IMR-90 (cell line): ENCODE measurements around the gene TTL.

ENCODE experiments used
- BHLHE40 ChIP-seq: fragments of 150-350 bp; IDR thresholded peaks from 2 replicates; pipeline ENCODE4 v1.6.1; 2016; ENCODE audit warnings: mild to moderate bottlenecking, low read depth, low read length
- CEBPB ChIP-seq: IDR thresholded peaks from 2 replicates; pipeline ENCODE4 v1.6.1; 2012; ENCODE audit warnings: low read depth, low read length, improper control_type of control experiment
- FOS ChIP-seq: fragments of 150-350 bp; IDR thresholded peaks from 2 replicates; pipeline ENCODE4 v1.6.1; 2016; ENCODE audit warnings: low read depth, low read length
- MAFK ChIP-seq: IDR thresholded peaks from 2 replicates; pipeline ENCODE4 v1.6.1; 2012; ENCODE audit warnings: low read depth, low read length, improper control_type of control experiment
- MAZ ChIP-seq: IDR thresholded peaks from 2 replicates; pipeline ENCODE4 v1.6.1; 2012; ENCODE audit warnings: low read depth, mild to moderate bottlenecking, low read length, improper control_type of control experiment, moderate library complexity, borderline replicate concordance
- MXI1 ChIP-seq: IDR thresholded peaks from 2 replicates; pipeline ENCODE4 v1.6.1; 2012; ENCODE audit warnings: low read depth, mild to moderate bottlenecking, low read length, moderate library complexity, borderline replicate concordance
- POLR2A ChIP-seq: IDR thresholded peaks from 2 replicates; pipeline ENCODE4 v1.6.1; 2012; ENCODE audit warnings: mild to moderate bottlenecking, low read depth, low read length
- RAD21 ChIP-seq: IDR thresholded peaks from 2 replicates; pipeline ENCODE4 v1.6.1; 2012; ENCODE audit warnings: low read length, improper control_type of control experiment
- SMC3 ChIP-seq: fragments of 150-350 bp; IDR thresholded peaks from 2 replicates; pipeline ENCODE4 v1.6.1; 2016; ENCODE audit warnings: low read depth, mild to moderate bottlenecking, antibody characterized with exemption, low read length, moderate library complexity
- USF2 ChIP-seq: fragments of 150-350 bp; IDR thresholded peaks from 2 replicates; pipeline ENCODE4 v1.6.1; 2017; ENCODE audit warnings: mild to moderate bottlenecking, antibody characterized with exemption, low read length, low read depth
- TF ChIP-seq, protein P1 (sequence below): conservative IDR thresholded peaks from 2 replicates; pipeline ENCODE4 v1.5.1; 2012; ENCODE audit warnings: mild to moderate bottlenecking, low read depth, low read length, improper control_type of control experiment
- TF ChIP-seq, protein P2 (sequence below): fragments of 150-350 bp; IDR thresholded peaks from 2 replicates; pipeline ENCODE4 v1.6.1; 2016; ENCODE audit warnings: low read depth, mild to moderate bottlenecking, low read length, moderate library complexity, borderline replicate concordance

- TF ChIP-seq, protein P1, sequence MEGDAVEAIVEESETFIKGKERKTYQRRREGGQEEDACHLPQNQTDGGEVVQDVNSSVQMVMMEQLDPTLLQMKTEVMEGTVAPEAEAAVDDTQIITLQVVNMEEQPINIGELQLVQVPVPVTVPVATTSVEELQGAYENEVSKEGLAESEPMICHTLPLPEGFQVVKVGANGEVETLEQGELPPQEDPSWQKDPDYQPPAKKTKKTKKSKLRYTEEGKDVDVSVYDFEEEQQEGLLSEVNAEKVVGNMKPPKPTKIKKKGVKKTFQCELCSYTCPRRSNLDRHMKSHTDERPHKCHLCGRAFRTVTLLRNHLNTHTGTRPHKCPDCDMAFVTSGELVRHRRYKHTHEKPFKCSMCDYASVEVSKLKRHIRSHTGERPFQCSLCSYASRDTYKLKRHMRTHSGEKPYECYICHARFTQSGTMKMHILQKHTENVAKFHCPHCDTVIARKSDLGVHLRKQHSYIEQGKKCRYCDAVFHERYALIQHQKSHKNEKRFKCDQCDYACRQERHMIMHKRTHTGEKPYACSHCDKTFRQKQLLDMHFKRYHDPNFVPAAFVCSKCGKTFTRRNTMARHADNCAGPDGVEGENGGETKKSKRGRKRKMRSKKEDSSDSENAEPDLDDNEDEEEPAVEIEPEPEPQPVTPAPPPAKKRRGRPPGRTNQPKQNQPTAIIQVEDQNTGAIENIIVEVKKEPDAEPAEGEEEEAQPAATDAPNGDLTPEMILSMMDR: no peak
- TF ChIP-seq RAD21: no peak
- TF ChIP-seq SMC3: no peak
- no peak for TF ChIP-seq FOS
- peak; percentile 14; the same call in 1 of the 2 replicates for TF ChIP-seq CEBPB
- no peak for TF ChIP-seq POLR2A
- TF ChIP-seq MAFK: no peak
- TF ChIP-seq BHLHE40: no peak
- no peak for TF ChIP-seq MAZ
- no peak for TF ChIP-seq USF2
- no peak for TF ChIP-seq MXI1
- TF ChIP-seq, protein P2, sequence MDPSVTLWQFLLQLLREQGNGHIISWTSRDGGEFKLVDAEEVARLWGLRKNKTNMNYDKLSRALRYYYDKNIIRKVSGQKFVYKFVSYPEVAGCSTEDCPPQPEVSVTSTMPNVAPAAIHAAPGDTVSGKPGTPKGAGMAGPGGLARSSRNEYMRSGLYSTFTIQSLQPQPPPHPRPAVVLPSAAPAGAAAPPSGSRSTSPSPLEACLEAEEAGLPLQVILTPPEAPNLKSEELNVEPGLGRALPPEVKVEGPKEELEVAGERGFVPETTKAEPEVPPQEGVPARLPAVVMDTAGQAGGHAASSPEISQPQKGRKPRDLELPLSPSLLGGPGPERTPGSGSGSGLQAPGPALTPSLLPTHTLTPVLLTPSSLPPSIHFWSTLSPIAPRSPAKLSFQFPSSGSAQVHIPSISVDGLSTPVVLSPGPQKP: no peak
These were observed 106.7 kb downstream of the TTL start for GRCh38 chr2:112588611-112589045.
